ENCODE measurements around the gene CLIC5. TPM values are rescaled to one million over a fixed set of nuclear protein-coding genes. Genes with fewer than 3 reads are reported as not detected.

CLIC5 gene
- total RNA-seq, 1 donor = 0.52 TPM

DNA sequence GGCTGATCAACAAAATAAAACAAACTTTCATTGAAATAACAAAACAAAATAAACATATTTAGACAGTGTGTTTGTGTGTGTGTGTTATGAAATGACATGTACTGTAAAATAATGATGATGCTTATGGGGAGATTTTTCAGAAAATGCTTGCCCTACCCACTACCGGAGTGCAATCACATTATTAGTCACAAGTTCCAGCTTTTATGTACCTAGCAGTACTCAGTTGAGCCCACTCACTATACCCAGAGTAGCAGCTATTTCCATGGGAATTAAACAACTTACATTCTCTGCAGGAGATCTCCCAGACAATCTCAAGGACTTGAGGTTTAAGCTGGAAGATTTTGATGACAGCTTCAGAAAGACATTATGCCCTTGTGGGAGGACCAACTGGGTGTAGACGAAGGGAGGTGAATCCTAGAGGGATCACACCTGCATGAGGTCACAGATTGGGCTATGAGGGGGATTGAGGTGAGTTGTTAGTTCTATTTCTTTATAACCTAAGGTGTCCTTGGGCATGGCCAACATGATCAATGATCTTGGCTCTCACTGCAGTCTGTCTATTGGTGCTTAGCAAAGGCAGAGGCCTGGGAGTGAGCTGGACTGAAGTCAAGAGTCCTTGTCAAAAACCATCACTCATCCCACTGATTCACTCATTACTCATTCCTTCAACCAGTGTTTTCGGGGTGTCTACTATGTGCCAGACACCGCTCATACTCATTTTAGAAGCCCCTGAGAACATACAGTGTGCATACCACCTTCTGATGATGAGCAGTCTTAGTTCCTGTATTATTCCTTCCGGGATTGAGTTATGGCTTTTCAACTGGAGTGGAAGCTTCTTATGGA, 6.7 kb upstream of the CLIC5 start:
- no peaks in the 10 kb centered on the region for H3K9me3 ChIP-seq (ENCODE audit: low read depth, low read length)
- H3K4me1 ChIP-seq (ENCODE audit: insufficient read depth, low read length) = no peaks in the 10 kb centered on the region
- H3K4me3 ChIP-seq (ENCODE audit: low read length) = no peak overlapping the region
- H3K27me3 ChIP-seq (ENCODE audit: insufficient read depth, low read length) = peaks cover 22% of the 10 kb centered on the region

DNA sequence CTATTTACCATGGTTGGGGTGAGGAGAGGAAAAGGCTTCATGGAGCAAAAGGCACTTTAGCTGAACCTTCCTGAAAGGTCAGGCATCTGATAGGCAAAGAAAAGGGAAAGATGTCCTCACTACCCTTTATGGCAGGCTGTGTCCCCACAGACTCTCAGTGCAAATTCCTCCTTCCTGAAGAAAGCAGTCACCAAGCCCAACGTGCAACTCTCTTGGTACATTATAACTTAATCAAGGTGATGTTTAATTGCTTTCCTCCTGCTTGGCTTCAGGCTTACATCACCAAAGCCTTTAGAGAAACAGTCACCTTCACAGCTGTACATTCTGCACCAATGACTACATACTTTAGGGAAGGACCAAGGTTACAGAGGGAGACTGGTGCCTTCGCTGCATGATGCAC, 2.1 kb upstream of the CLIC5 start:
- peaks cover 23% of the 10 kb centered on the region for H3K4me1 ChIP-seq (ENCODE audit: insufficient read depth, low read length)
- no peaks in the 10 kb centered on the region for H3K9me3 ChIP-seq (ENCODE audit: low read depth, low read length)
- no peak overlapping the region for H3K4me3 ChIP-seq (ENCODE audit: low read length)
- peaks cover 53% of the 10 kb centered on the region for H3K27me3 ChIP-seq (ENCODE audit: insufficient read depth, low read length)

DNA sequence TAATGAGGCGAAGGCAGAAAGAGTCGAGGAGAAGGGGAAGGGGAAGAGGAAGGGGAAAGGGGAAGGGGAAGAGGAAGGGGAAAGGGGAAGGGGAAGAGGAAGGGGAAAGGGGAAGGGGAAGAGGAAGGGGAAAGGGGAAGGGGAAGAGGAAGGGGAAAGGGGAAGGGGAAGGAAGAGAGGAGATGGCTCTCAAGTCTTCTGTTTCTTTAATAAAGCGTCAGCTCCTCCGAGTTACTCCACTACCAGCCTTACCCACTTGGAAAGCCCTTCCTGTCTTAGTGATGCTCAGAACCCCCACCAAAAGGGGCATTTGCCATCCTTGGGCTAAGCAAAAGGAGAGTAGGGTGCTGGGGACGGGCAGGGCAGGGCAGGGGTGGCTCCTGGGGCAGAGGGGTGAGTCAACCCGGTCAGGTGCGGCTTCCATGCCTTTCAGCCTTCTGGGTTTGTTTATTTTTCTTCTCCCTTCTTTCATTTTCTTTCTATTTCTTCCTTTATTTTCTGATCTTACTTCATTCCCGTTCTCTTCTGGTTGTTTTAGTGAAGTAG, 476 bp upstream of the CLIC5 start:
- H3K9me3 ChIP-seq (ENCODE audit: low read depth, low read length) = no peaks in the 10 kb centered on the region
- H3K4me3 ChIP-seq (ENCODE audit: low read length) = no peak overlapping the region
- H3K4me1 ChIP-seq (ENCODE audit: insufficient read depth, low read length) = peaks cover 27% of the 10 kb centered on the region
- peaks cover 56% of the 10 kb centered on the region for H3K27me3 ChIP-seq (ENCODE audit: insufficient read depth, low read length)

DNA sequence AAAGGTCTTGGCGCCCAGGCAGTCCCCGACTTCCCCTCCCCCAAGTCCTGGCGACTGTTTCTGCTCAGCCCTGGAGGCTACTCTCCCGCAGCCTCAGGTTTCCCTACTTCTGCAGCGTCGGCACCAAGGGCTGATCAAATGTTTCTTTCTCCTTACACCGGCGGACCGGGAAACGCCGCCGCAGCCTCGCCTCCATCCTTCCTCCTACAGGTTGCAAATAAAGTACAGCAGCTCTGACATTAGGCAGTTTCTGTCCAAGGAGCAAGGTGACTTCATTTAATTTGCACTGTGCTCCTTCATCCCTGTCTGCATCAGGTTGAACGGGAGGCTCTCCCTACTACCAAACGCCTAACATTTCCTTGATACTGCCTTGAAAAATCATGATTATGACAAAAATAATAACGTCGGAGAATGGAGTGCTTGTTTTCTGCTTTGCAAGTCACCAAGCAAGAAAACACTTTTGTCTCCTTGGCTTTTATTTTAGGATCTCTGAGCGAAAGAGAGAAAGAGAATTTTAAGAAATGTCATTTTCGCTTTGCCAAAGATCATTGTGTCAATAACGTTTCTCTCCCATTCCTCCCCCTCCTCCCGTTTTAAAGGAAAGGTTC, 1.0 kb downstream of the CLIC5 start:
- Histone ChIP-seq H3K9me3 (ENCODE audit: low read depth, low read length) (no peaks in the 10 kb centered on the region), H3K4me1 (ENCODE audit: insufficient read depth, low read length) (peaks cover 38% of the 10 kb centered on the region), H3K4me3 (ENCODE audit: low read length) (peak overlapping the region; percentile 36), H3K27me3 (ENCODE audit: insufficient read depth, low read length) (peaks cover 56% of the 10 kb centered on the region)

DNA sequence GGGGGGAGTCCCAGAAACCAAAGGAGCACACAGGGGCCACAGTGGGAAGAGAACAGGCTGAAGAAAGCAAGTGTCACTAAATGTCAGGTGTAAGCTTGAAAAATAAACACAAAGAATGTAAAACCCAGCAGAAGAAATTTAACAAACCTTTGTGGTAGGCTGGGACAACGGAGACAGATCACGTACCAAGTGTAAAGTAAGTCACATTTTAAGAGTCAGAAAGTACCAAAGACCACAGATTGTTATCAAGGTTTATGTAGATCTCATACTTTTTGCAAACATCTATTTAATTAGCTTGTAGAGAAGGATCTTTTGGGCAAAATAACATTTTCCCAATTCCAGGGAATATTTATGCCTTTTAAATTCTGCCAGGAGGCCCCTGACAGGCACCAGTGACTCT, 1.6 kb downstream of the CLIC5 start:
- Histone ChIP-seq H3K4me1 (ENCODE audit: insufficient read depth, low read length) (peaks cover 38% of the 10 kb centered on the region), H3K9me3 (ENCODE audit: low read depth, low read length) (no peaks in the 10 kb centered on the region), H3K27me3 (ENCODE audit: insufficient read depth, low read length) (peaks cover 56% of the 10 kb centered on the region), H3K4me3 (ENCODE audit: low read length) (peak overlapping the region; percentile 36)

DNA sequence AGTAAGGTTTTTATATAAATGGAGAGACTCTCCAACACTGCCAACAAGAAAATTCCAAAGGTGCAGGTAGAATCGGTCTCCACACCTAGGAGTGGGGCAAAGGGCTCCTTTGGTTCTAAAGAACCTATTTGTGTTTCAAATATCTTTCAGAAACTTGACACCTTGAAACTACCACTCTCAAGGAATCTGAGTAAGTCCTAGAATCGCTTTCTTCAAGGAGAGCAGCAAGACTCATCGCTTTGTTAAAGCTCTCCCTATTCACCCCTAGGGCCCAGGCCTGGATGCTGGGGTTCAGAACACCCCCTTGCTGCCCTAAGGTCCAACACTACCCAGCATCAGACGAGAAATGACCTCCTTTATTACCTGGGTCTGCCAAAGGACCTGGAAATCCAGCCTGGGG, 2.0 kb downstream of the CLIC5 start:
- Histone ChIP-seq H3K4me1 (ENCODE audit: insufficient read depth, low read length) (peaks cover 38% of the 10 kb centered on the region), H3K27me3 (ENCODE audit: insufficient read depth, low read length) (peaks cover 55% of the 10 kb centered on the region), H3K4me3 (ENCODE audit: low read length) (no peak overlapping the region), H3K9me3 (ENCODE audit: low read depth, low read length) (no peaks in the 10 kb centered on the region)

DNA sequence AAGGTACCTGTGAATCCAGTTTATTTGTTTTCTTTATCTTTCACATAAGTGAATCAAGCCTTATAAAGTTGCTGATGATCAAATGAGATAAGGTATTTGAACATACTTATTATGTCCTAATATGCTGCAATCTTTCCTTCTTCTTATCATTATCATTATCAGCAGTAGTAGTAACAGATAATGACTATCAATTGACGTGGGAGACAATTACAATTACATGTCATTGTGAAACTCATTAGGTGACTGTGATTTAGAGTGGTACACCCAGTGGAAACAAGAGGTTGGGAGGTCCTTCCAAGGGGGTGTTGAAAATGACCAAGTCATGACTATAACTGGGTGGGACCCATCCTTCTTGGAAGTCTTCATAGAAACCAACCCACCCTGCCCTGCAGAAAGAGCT, 2.8 kb downstream of the CLIC5 start:
- peaks cover 49% of the 10 kb centered on the region for H3K27me3 ChIP-seq (ENCODE audit: insufficient read depth, low read length)
- no peaks in the 10 kb centered on the region for H3K9me3 ChIP-seq (ENCODE audit: low read depth, low read length)
- peaks cover 38% of the 10 kb centered on the region for H3K4me1 ChIP-seq (ENCODE audit: insufficient read depth, low read length)
- no peak overlapping the region for H3K4me3 ChIP-seq (ENCODE audit: low read length)

DNA sequence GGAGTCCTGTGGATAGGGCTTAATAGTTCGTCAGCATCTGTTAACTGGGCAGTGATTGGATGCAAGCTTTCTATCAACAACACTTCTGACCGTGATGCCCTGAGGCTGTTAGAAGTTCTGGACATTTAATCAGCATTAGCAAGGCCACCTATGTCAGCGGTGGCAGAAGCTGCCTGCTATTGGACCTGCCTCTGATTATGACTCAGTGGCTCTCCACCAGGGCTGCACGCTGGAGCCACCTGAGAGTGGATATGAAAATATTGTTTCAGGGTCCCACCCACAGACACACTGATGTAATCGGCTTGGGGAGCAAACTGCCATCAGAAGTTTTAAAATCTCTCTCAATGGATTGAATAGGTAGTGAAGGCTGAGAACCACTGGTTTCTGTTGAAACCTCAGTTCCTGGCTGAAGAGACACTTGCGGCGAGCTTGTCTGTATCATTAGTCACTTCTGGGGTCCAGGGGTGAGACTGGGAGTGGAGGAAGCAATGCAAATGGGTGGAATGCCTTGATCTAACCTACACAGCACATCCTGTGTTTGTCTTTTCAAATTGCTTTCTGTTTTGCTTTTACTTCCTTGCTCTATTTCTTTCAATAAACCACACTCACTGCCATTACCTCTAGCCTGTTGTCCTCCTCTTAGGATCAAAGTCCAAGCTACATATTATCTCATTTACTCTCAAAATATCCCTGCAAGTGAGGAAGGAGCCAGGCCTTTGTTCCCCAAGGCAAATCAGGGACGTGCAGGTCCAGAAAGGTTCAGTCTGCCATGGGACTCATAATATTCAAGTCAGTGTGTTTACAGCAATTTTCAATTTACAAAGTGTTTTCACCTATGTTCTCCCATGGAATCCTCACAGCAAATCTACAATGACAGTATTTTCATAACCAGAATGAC, 4.2 kb downstream of the CLIC5 start:
- H3K27me3 ChIP-seq (ENCODE audit: insufficient read depth, low read length) = peaks cover 35% of the 10 kb centered on the region
- no peaks in the 10 kb centered on the region for H3K9me3 ChIP-seq (ENCODE audit: low read depth, low read length)
- H3K4me1 ChIP-seq (ENCODE audit: insufficient read depth, low read length) = peaks cover 38% of the 10 kb centered on the region
- H3K4me3 ChIP-seq (ENCODE audit: low read length) = no peak overlapping the region

DNA sequence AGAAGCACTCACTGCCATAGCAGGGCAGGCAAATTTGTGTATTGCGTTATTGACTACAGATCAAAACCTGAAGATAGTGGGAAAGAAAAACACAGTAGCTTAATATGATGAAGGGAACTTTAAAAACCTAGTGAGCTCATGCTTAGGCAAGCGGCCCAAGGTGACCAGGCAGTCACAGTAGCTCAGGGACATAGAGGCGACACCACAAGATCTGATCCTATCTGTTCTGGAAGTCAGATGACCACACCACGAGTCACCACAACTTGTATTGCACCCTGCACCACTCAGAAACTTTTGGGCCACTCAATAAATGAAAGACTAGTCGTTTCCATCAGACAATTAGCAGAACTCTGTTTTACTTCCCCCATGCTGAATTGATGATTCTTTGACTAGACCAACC, 4.9 kb downstream of the CLIC5 start:
- no peaks in the 10 kb centered on the region for H3K9me3 ChIP-seq (ENCODE audit: low read depth, low read length)
- no peak overlapping the region for H3K4me3 ChIP-seq (ENCODE audit: low read length)
- peaks cover 37% of the 10 kb centered on the region for H3K4me1 ChIP-seq (ENCODE audit: insufficient read depth, low read length)
- H3K27me3 ChIP-seq (ENCODE audit: insufficient read depth, low read length) = peaks cover 32% of the 10 kb centered on the region

DNA sequence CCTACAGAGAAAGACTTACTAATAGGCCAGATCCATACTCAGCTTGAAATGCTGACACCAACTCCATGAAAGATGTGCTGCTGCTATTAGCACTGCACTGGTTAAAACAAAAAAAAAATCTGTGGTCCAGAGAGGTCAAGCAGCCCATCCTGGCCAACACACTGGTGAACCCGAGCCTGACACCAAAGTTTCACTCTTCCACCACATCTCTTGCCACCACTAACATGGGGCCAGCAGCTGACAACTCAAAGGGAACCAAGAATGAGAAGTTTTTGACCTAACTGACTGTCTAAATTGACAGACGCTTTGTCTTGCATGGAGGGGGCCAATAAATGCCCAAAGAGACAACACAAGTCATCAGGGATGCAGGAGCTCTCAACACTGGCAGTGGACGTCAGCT, 5.4 kb downstream of the CLIC5 start:
- Histone ChIP-seq H3K4me3 (ENCODE audit: low read length) (no peak overlapping the region), H3K9me3 (ENCODE audit: low read depth, low read length) (no peaks in the 10 kb centered on the region), H3K4me1 (ENCODE audit: insufficient read depth, low read length) (peaks cover 32% of the 10 kb centered on the region), H3K27me3 (ENCODE audit: insufficient read depth, low read length) (peaks cover 28% of the 10 kb centered on the region)

DNA sequence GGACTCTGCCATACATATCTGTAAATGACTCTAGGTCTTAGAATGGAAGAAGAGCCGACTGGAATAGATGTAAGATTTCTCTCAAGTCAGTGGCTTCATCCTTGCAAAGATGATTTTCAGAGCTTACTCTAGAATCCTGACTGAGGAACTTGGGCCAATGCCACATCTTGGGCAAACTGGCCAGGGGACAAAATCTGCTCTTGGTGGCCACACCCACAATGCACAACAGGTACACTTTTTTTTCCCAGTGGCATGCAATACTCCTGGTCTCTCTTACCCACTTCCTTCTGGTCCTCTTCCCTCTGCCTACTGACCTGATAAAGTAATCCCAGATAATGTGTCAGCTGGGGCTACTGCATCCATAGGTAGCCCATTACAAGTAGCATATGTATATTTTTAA, 13.4 kb downstream of the CLIC5 start:
- no peaks in the 10 kb centered on the region for H3K27me3 ChIP-seq (ENCODE audit: insufficient read depth, low read length)
- no peak overlapping the region for H3K4me3 ChIP-seq (ENCODE audit: low read length)
- no peaks in the 10 kb centered on the region for H3K9me3 ChIP-seq (ENCODE audit: low read depth, low read length)
- no peaks in the 10 kb centered on the region for H3K4me1 ChIP-seq (ENCODE audit: insufficient read depth, low read length)

DNA sequence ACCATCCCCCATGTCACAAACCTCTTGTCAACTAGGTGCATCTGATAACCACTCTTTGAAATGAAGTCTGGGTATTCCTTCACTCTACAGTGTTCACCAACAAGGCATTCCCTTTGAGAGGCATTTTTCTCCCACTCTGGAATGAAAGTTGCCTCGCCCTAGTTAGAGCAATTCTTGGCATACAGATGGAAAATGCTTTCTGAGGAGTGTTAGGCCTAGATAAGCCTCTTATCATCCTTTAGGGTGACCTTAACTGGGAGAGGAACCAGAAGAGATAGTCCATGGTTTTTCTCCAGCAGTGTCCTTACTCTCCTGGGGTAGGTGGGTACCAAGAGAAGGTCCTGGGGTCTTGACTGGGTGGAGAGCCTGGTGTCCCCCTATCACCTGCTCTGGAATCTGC, 14.8 kb downstream of the CLIC5 start:
- no peaks in the 10 kb centered on the region for H3K9me3 ChIP-seq (ENCODE audit: low read depth, low read length)
- H3K4me1 ChIP-seq (ENCODE audit: insufficient read depth, low read length) = no peaks in the 10 kb centered on the region
- H3K4me3 ChIP-seq (ENCODE audit: low read length) = no peak overlapping the region
- no peaks in the 10 kb centered on the region for H3K27me3 ChIP-seq (ENCODE audit: insufficient read depth, low read length)

DNA sequence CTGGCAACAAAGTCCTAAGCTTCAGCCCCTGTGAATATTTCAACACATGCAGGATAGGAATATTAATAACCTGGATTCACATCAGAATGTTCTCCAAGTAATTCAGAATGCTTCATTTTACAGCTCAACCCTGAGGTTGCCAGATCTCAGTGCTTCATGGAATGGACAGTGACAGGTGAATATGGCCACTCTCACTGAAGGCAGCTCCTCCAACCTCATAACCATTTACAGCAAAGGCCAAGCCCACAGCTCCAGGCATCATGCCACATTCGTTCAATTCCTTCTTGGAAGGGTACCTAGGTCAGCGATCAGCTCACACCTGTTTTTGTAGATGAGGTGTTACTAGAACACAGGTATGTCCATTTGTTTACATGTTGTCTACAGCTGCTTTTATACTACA, 17.1 kb downstream of the CLIC5 start:
- Histone ChIP-seq H3K4me3 (ENCODE audit: low read length) (no peak overlapping the region), H3K27me3 (ENCODE audit: insufficient read depth, low read length) (no peaks in the 10 kb centered on the region), H3K9me3 (ENCODE audit: low read depth, low read length) (no peaks in the 10 kb centered on the region), H3K4me1 (ENCODE audit: insufficient read depth, low read length) (no peaks in the 10 kb centered on the region)

DNA sequence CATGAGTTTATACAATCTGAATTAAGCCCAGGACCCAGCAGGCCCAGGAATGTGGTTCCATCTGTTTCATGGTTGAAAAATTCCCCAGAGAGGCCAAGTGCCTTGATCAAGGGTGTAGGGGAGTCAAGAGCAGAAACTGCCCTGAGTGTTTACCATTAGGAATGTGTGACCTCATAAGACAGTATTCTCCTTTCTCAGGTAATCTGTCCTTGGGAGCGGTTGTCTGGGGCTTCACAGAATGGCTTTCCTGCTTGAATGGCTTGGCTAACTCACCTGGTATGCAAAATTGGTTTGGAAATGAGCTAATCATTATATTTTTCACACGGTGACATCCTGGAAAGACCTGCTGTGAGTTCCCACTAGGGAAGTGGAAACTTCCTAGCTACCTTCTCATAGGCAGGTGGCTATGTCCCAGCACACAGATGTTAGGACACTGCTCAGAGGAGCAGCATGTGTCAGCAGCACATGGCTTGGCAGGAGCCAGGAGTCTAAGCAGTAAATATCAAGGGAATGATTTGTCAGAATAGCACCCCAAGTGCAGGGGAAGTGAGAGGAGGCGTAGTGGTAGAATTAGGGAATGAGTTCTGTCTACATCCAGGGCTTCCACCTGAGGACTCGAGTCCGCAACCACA, 17.7 kb downstream of the CLIC5 start:
- no peaks in the 10 kb centered on the region for H3K27me3 ChIP-seq (ENCODE audit: insufficient read depth, low read length)
- no peak overlapping the region for H3K4me3 ChIP-seq (ENCODE audit: low read length)
- H3K4me1 ChIP-seq (ENCODE audit: insufficient read depth, low read length) = no peaks in the 10 kb centered on the region
- no peaks in the 10 kb centered on the region for H3K9me3 ChIP-seq (ENCODE audit: low read depth, low read length)

Measured in mononuclear cell (primary cell).